Tibial nerve (tissue), 4 donors: ENCODE data around the gene TAAR6.

ENCODE experiments used
- CTCF ChIP-seq, 5 experiments: fragments of 200-600 bp in 3 of 5; fragments of 450-650 bp in 2 of 5; sonication (generic) in 3 of 5; IDR thresholded peaks; one replicate each; pipeline ENCODE4 v1.5.1; 2016 to 2019; ENCODE audit warnings: antibody characterized with exemption in 5 of 5, mild to moderate bottlenecking in 3 of 5, moderate library complexity in 2 of 5
- EP300 ChIP-seq, 2 donors: sonication (generic); formaldehyde crosslinking; IDR thresholded peaks; one replicate each; pipeline ENCODE4 v1.6.1; 2017; ENCODE audit warnings: antibody characterized with exemption in 2 of 2, mild to moderate bottlenecking in 1 of 2
- POLR2A ChIP-seq, 2 donors: fragments of 450-650 bp; IDR thresholded peaks; one replicate each; pipeline ENCODE4 v1.6.1; 2017; ENCODE audit warnings: antibody characterized with exemption in 2 of 2, mild to moderate bottlenecking in 2 of 2, moderate library complexity in 2 of 2

GRCh38 chr6:132537145-132537544 is 33.0 kb upstream of the TAAR6 start:
- TF ChIP-seq CTCF (IDR thresholded peaks at IDR 0.05): no peak
- TF ChIP-seq POLR2A (IDR thresholded peaks at IDR 0.05): no peak
- no peak for TF ChIP-seq EP300 (IDR thresholded peaks at IDR 0.05)
